ENCODE results near the gene ULK3.

GRCh38 chr15:74801311-74801997 lies 41.5 kb downstream of the ULK3 start:
- no peak for TF ChIP-seq CTCF (IDR thresholded peaks at IDR 0.05; ENCODE audit: low read depth, low read length, poor library complexity, severe bottlenecking)
- TF ChIP-seq EZH2phosphoT487 (IDR thresholded peaks at IDR 0.05; ENCODE audit: borderline replicate concordance, low read length) = no peak
